Adipocyte (in vitro differentiated cells): ENCODE results near the gene ABL1.

Experiments used
- DNase-seq: peaks from one replicate; pipeline ENCODE4 v3.0.0-alpha.2; 2015; ENCODE audit warnings: low read depth
- H3K27me3 ChIP-seq: replicated peaks from 2 replicates; pipeline ENCODE4 v1.7.0; 2013; ENCODE audit warnings: mild to moderate bottlenecking, low read length, moderate library complexity; ENCODE audit not compliant: control insufficient read depth, insufficient read depth
- H3K36me3 ChIP-seq: 2 replicates; pipeline ENCODE4 v1.7.0; 2013; ENCODE audit warnings: low read length, mild to moderate bottlenecking, moderate library complexity; ENCODE audit not compliant: control insufficient read depth, insufficient read depth, severe bottlenecking
- H3K4me1 ChIP-seq: 2 replicates; pipeline ENCODE4 v1.7.0; 2013; ENCODE audit warnings: mild to moderate bottlenecking, low read length, moderate library complexity; ENCODE audit not compliant: control insufficient read depth, insufficient read depth
- H3K4me3 ChIP-seq: 2 replicates; pipeline ENCODE4 v1.7.0; 2013; ENCODE audit warnings: mild to moderate bottlenecking, low read length, moderate library complexity
- H3K9ac ChIP-seq: 2 replicates; pipeline ENCODE4 v1.7.0; 2013; ENCODE audit warnings: mild to moderate bottlenecking, low read length, moderate library complexity
- H3K9me3 ChIP-seq: 2 replicates; pipeline ENCODE4 v1.7.0; 2013; ENCODE audit warnings: mild to moderate bottlenecking, low read length, moderate library complexity; ENCODE audit not compliant: control insufficient read depth

The ABL1 gene

GRCh38 chr9:130805510-130806326 lies 29.3 kb upstream of the ABL1 start:
- H3K36me3 ChIP-seq: no peaks in the 10 kb centered on the region
- H3K27me3 ChIP-seq: no peaks in the 10 kb centered on the region
- no peak overlapping the region for H3K4me3 ChIP-seq
- H3K4me1 ChIP-seq: peaks cover 6% of the 10 kb centered on the region
- H3K9ac ChIP-seq: no peak overlapping the region
- DNase-seq: no peak
- peaks cover 3% of the 10 kb centered on the region for H3K9me3 ChIP-seq

- DNase-seq: no peak
- Histone ChIP-seq H3K4me3 (no peak overlapping the region), H3K36me3 (no peaks in the 10 kb centered on the region), H3K9ac (no peak overlapping the region), H3K9me3 (peaks cover 9% of the 10 kb centered on the region), H3K27me3 (no peaks in the 10 kb centered on the region), H3K4me1 (peaks cover 6% of the 10 kb centered on the region)
These were observed 28.7 kb upstream of the ABL1 start for GRCh38 chr9:130806327-130806716.

- H3K4me1 ChIP-seq: peaks cover under 1% of the 10 kb centered on the region
- H3K4me3 ChIP-seq: no peak overlapping the region
- DNase-seq: no peak
- no peaks in the 10 kb centered on the region for H3K36me3 ChIP-seq
- H3K9me3 ChIP-seq: peaks cover 9% of the 10 kb centered on the region
- no peak overlapping the region for H3K9ac ChIP-seq
- H3K27me3 ChIP-seq: no peaks in the 10 kb centered on the region
These were observed 24.4 kb upstream of the ABL1 start for GRCh38 chr9:130810609-130811136.

GRCh38 chr9:130815242-130815808 lies 19.7 kb upstream of the ABL1 start:
- peaks cover 16% of the 10 kb centered on the region for H3K9me3 ChIP-seq
- H3K27me3 ChIP-seq: no peaks in the 10 kb centered on the region
- no peak for DNase-seq
- no peak overlapping the region for H3K4me3 ChIP-seq
- no peaks in the 10 kb centered on the region for H3K36me3 ChIP-seq
- H3K9ac ChIP-seq: no peak overlapping the region
- no peaks in the 10 kb centered on the region for H3K4me1 ChIP-seq

GRCh38 chr9:130817914-130818313 lies 17.1 kb upstream of the ABL1 start:
- H3K9me3 ChIP-seq: peaks cover 7% of the 10 kb centered on the region
- no peak for DNase-seq
- H3K9ac ChIP-seq: no peak overlapping the region
- H3K4me3 ChIP-seq: no peak overlapping the region
- H3K4me1 ChIP-seq: no peaks in the 10 kb centered on the region
- H3K36me3 ChIP-seq: no peaks in the 10 kb centered on the region
- H3K27me3 ChIP-seq: no peaks in the 10 kb centered on the region

- Histone ChIP-seq H3K4me3 (no peak overlapping the region), H3K4me1 (peaks cover 19% of the 10 kb centered on the region), H3K27me3 (no peaks in the 10 kb centered on the region), H3K36me3 (no peaks in the 10 kb centered on the region), H3K9me3 (peaks cover 7% of the 10 kb centered on the region), H3K9ac (no peak overlapping the region)
- DNase-seq: no peak
These were observed 14.8 kb upstream of the ABL1 start for GRCh38 chr9:130820135-130820738.

GRCh38 chr9:130823435-130823834 lies 11.6 kb upstream of the ABL1 start:
- Histone ChIP-seq H3K36me3 (no peaks in the 10 kb centered on the region), H3K4me3 (no peak overlapping the region), H3K9ac (peak overlapping the region; percentile 80), H3K4me1 (peaks cover 28% of the 10 kb centered on the region), H3K9me3 (no peaks in the 10 kb centered on the region), H3K27me3 (no peaks in the 10 kb centered on the region)
- DNase-seq: peak; percentile 46

GRCh38 chr9:130824079-130824478 lies 11.0 kb upstream of the ABL1 start:
- peak overlapping the region; percentile 80 for H3K9ac ChIP-seq
- no peaks in the 10 kb centered on the region for H3K36me3 ChIP-seq
- no peak for DNase-seq
- no peaks in the 10 kb centered on the region for H3K9me3 ChIP-seq
- peaks cover 28% of the 10 kb centered on the region for H3K4me1 ChIP-seq
- no peak overlapping the region for H3K4me3 ChIP-seq
- no peaks in the 10 kb centered on the region for H3K27me3 ChIP-seq

- peak overlapping the region; percentile 62 for H3K4me3 ChIP-seq
- peak; percentile 87 for DNase-seq
- no peaks in the 10 kb centered on the region for H3K9me3 ChIP-seq
- peak overlapping the region; percentile 80 for H3K9ac ChIP-seq
- H3K36me3 ChIP-seq: no peaks in the 10 kb centered on the region
- no peaks in the 10 kb centered on the region for H3K27me3 ChIP-seq
- H3K4me1 ChIP-seq: peaks cover 28% of the 10 kb centered on the region
These were observed 10.3 kb upstream of the ABL1 start for GRCh38 chr9:130824643-130825350.

- Histone ChIP-seq H3K36me3 (no peaks in the 10 kb centered on the region), H3K4me3 (peak overlapping the region; percentile 62)
These were observed 9.8 kb upstream of the ABL1 start for GRCh38 chr9:130825351-130825651.

GRCh38 chr9:130825809-130826208 lies 9.2 kb upstream of the ABL1 start:
- Histone ChIP-seq H3K9ac (peak overlapping the region; percentile 80), H3K4me1 (peaks cover 37% of the 10 kb centered on the region), H3K36me3 (no peaks in the 10 kb centered on the region), H3K9me3 (no peaks in the 10 kb centered on the region), H3K27me3 (no peaks in the 10 kb centered on the region), H3K4me3 (peak overlapping the region; percentile 62)
- DNase-seq: no peak

More at GRCh38 chr9:130825351-130825651, 9.8 kb upstream of the ABL1 start:
- no peaks in the 10 kb centered on the region for H3K9me3 ChIP-seq
- H3K9ac ChIP-seq: peak overlapping the region; percentile 80
- peaks cover 32% of the 10 kb centered on the region for H3K4me1 ChIP-seq
- no peaks in the 10 kb centered on the region for H3K27me3 ChIP-seq
- no peak for DNase-seq
